ENCODE measurements around the gene CDC123.
A peak's percentile ranks its signal among the peaks of the same experiment; 100 is the strongest.

CDC123 gene, protein sequence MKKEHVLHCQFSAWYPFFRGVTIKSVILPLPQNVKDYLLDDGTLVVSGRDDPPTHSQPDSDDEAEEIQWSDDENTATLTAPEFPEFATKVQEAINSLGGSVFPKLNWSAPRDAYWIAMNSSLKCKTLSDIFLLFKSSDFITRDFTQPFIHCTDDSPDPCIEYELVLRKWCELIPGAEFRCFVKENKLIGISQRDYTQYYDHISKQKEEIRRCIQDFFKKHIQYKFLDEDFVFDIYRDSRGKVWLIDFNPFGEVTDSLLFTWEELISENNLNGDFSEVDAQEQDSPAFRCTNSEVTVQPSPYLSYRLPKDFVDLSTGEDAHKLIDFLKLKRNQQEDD

DNA sequence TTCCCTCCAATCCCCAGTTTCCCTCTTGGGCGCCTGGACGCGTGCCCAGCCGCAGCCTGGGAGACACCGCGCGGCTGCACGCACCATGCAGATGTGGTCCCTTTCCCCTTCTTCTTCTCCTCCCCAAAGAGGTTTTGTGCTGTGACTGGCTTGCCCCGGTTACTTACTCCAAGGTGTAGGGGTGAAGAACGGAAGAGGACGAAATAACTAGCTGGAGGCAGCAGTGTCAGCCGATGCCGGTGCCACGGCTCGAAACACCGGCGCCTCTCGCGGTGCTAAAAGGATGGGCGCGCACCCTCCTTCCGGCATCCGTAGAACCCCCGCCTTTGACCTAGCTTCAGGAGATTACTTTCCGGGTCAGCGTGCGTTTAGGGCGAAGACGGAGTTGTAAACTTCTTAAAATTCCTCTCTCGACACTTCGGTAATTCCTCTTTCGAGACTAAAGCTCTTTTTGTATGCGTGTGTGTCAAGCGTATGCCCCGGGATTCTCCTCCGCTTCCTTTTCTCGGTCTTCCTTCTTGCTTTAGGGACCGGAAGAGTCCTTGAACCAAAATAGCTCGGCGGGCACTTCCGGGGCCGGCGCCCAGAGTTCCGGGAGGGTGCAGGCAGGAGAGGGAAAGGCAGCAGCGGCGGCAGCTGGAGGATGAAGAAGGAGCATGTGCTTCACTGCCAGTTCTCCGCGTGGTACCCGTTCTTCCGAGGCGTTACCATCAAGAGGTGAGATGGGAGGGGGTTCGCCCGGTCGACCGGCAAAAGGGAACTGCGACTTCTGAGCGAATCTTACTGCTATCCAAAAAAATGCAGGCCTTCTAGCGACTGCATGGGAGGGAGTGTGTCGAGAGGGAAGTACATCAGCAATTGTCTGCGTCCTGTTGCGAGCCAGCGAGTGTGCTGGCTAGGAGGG lies at the start of gene CDC123, which contains the start of gene NUDT5:
Gene CDC123 (plus strand): TSS at position 586 of the 904 bp plus-strand sequence. CDS start 58 bp downstream, at position 644.
Gene NUDT5 (minus strand): TSS at position 289 of the 904 bp plus-strand sequence. CDS start 9,600 bp downstream, outside the sequence.
- Histone ChIP-seq H3K36me3 (peaks cover 36% of the 10 kb centered on the region), H3K4me1 (peaks cover 47% of the 10 kb centered on the region), H3K9me3 (no peaks in the 10 kb centered on the region), H4K20me1 (peaks cover 61% of the 10 kb centered on the region), H3K27ac (peak within 1 kb of the TSS; percentile 97), H3K27me3 (no peaks in the 10 kb centered on the region), H3K9ac (peak within 1 kb of the TSS; percentile 93), H3K4me3 (peak within 1 kb of the TSS; percentile 85), H3K4me2 (peak within 1 kb of the TSS; percentile 82)
- no peak for TF ChIP-seq Cebpa-rat (IDR thresholded peaks at IDR 0.05)

DNA sequence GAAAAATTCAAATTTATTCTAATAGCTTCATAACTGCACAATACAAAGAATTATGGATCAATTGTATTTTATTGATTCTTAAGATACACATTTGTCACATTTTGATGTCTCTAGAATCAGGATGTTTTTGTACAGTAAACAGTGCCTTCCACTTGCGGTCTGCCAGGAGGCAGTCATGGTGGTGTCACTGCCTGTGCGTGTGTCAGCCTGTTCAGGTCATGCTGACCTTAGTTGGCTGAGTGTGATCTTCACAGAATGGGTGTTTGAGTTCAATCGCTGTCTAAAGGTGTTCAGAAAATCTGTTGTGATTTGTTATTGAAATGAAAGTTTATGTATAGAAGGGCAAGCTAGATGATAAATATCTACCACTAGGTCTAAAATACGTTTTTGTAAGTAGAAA lies 45.8 kb upstream of the CDC123 start:
- H3K4me1 ChIP-seq, result no peaks in the 10 kb centered on the region
- no peak overlapping the region for H3K27ac ChIP-seq
- H3K4me2 ChIP-seq, result no peak overlapping the region
- H3K4me3 ChIP-seq, result no peak overlapping the region
- H3K36me3 ChIP-seq, result peaks cover 73% of the 10 kb centered on the region
- no peak overlapping the region for H3K9ac ChIP-seq
- no peak for TF ChIP-seq Cebpa-rat (IDR thresholded peaks at IDR 0.05)
- H3K27me3 ChIP-seq, result no peaks in the 10 kb centered on the region
- no peaks in the 10 kb centered on the region for H4K20me1 ChIP-seq
- no peaks in the 10 kb centered on the region for H3K9me3 ChIP-seq

DNA sequence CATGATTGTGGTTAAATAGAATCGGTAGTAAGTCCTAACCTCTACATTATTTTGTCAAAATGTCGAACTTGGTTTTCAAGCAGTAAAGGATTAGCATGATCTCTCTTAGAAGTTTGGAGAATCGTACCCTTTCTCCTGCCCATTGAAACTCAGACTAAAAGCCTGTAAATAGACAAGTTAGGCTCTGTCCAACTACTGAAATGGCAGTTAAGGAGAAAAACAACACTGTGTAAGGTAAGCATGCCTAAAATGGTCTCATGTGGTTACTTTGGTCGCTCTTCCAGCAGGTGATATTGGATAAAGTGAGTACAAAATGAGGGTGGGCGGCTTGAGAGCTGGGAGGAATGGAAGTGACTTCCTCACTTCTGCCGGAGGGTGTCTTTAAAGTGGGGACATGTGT lies 41.5 kb upstream of the CDC123 start:
- Histone ChIP-seq H3K36me3 (peaks cover 78% of the 10 kb centered on the region), H3K27ac (no peak overlapping the region), H3K27me3 (no peaks in the 10 kb centered on the region), H3K9me3 (no peaks in the 10 kb centered on the region), H3K9ac (no peak overlapping the region), H3K4me2 (no peak overlapping the region), H3K4me3 (no peak overlapping the region), H3K4me1 (no peaks in the 10 kb centered on the region), H4K20me1 (0 out of 2 replicates have a peak, but pooled peaks cover 6% of the 10 kb centered on the region)
- no peak for TF ChIP-seq Cebpa-rat (IDR thresholded peaks at IDR 0.05)

DNA sequence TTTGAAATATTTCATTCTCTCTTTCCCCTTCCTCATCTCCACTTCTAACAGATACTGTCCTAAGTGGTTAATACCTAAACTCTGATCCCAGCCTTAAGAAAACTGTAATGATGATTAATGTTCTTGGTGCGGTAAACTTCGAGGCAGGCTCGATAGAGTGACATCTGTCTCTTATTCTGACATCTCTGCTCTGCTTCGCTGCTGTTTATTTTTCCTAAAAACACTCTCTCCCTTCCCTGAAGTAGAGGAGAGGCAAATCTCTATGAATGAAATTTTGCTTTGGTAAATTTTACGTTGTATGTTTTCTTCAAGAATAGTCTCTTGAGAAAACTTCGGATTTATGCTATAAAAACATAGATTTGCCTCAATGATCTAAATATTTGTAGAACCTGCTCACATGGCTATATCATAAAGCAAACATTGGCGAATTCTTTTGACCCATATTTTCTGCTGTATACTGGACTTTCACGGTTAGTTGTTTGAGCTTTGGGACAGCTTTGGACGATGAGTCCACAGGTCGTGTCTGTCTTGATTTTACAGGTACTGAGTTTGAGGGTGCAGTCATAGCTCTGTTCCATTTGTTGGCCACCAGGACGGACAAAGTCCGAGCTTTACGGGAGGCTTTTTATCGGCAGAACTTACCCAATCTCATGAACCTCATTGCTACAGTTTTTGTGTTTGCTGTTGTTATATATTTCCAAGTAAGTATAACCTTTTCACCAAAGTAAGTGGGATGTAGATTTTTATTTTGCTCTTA lies 39.4 kb upstream of the CDC123 start:
- no peaks in the 10 kb centered on the region for H3K4me1 ChIP-seq
- TF ChIP-seq Cebpa-rat (IDR thresholded peaks at IDR 0.05), result no peak
- H3K9ac ChIP-seq, result no peak overlapping the region
- H3K36me3 ChIP-seq, result peaks cover 77% of the 10 kb centered on the region
- 0 out of 2 replicates have a peak, but pooled peaks cover 6% of the 10 kb centered on the region for H4K20me1 ChIP-seq
- H3K27ac ChIP-seq, result no peak overlapping the region
- H3K27me3 ChIP-seq, result no peaks in the 10 kb centered on the region
- no peaks in the 10 kb centered on the region for H3K9me3 ChIP-seq
- no peak overlapping the region for H3K4me2 ChIP-seq
- H3K4me3 ChIP-seq, result no peak overlapping the region

DNA sequence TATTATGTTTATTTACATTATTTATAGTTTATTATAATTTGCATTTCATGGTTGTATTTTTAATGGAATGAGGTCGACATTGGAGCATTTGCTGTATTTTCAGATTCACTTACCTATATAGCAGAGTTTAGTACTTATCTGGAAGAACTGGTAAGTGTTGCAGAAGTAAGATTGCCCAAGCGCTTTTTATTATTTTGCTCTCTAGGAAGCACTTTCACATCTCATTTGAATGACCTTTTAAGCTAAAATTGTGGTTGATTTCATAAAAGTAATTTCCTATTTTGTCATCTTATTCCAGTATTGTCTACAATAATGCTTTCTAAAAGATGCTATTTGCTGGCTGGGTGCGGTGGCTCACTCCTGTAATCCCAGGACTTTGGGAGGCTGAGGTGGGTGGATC lies 37.9 kb upstream of the CDC123 start:
- Histone ChIP-seq H4K20me1 (0 out of 2 replicates have a peak, but pooled peaks cover 6% of the 10 kb centered on the region), H3K9me3 (no peaks in the 10 kb centered on the region), H3K27me3 (no peaks in the 10 kb centered on the region), H3K4me2 (no peak overlapping the region), H3K4me1 (no peaks in the 10 kb centered on the region), H3K4me3 (no peak overlapping the region), H3K36me3 (peaks cover 83% of the 10 kb centered on the region), H3K27ac (no peak overlapping the region), H3K9ac (no peak overlapping the region)
- no peak for TF ChIP-seq Cebpa-rat (IDR thresholded peaks at IDR 0.05)

DNA sequence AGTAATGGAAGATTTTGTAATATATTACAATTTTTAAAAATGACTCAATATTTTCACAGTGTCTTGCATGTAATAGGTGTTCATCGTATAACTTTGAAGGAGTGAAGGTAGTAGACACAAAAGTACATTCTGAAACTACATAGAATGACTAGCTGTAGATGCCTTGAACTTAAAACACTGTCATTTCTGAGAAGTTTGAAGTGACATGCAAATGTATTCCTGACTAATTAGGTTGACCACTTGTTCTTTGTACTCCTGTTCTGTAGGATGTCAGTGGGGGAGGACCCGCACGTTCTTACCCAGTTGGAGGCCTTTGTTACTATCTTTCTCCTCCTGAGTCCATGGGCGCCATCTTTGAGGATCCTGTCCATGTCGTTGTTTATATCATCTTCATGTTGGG lies 35.3 kb upstream of the CDC123 start:
- no peak overlapping the region for H3K4me3 ChIP-seq
- H3K4me2 ChIP-seq, result no peak overlapping the region
- no peaks in the 10 kb centered on the region for H3K27me3 ChIP-seq
- no peak for TF ChIP-seq Cebpa-rat (IDR thresholded peaks at IDR 0.05)
- no peaks in the 10 kb centered on the region for H3K4me1 ChIP-seq
- H3K9me3 ChIP-seq, result no peaks in the 10 kb centered on the region
- H4K20me1 ChIP-seq, result 0 out of 2 replicates have a peak, but pooled peaks cover 2% of the 10 kb centered on the region
- peaks cover 88% of the 10 kb centered on the region for H3K36me3 ChIP-seq
- H3K9ac ChIP-seq, result no peak overlapping the region
- no peak overlapping the region for H3K27ac ChIP-seq

DNA sequence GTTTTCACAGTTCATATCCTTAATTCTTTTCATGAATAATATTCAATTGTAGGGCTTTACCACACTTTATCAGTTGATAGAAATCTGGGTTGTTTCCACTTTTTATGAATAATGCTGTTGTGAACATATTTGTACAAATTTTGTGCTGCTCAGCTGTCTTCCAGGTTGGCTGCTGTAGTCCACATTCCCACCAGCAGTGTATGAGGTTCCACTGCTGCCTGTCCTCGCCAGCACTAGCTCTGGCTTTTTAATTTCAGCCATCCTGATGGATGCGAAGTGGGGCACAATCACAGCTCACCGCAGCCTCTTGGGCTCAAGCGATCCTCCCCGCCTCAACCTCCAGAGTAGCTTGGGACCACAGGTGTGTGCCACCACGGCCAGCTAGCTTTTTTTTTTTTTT lies 33.1 kb upstream of the CDC123 start:
- Histone ChIP-seq H3K9me3 (no peaks in the 10 kb centered on the region), H3K4me2 (no peak overlapping the region), H3K27me3 (no peaks in the 10 kb centered on the region), H4K20me1 (no peaks in the 10 kb centered on the region), H3K4me3 (no peak overlapping the region), H3K36me3 (peaks cover 91% of the 10 kb centered on the region), H3K27ac (no peak overlapping the region), H3K4me1 (no peaks in the 10 kb centered on the region), H3K9ac (no peak overlapping the region)
- no peak for TF ChIP-seq Cebpa-rat (IDR thresholded peaks at IDR 0.05)

DNA sequence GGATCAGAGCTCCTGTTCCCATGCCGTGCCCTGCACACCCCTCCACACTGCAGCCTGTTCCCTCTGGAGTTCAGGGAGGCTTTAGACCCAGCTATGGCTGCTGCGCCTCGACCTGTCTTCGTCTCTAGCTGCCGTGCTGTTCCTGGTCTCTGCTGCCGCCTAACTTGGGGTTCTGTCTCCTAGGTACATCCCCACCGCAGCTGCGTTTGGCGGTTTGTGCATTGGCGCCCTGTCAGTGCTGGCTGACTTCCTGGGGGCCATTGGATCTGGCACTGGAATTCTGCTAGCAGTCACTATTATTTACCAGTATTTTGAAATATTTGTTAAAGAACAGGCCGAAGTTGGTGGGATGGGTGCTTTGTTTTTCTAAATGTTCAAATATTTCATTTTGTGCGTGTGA lies 31.9 kb upstream of the CDC123 start:
- Histone ChIP-seq H3K9ac (no peak overlapping the region), H4K20me1 (no peaks in the 10 kb centered on the region), H3K4me3 (no peak overlapping the region), H3K27ac (no peak overlapping the region), H3K36me3 (peaks cover 91% of the 10 kb centered on the region), H3K27me3 (no peaks in the 10 kb centered on the region), H3K9me3 (no peaks in the 10 kb centered on the region), H3K4me1 (no peaks in the 10 kb centered on the region), H3K4me2 (no peak overlapping the region)
- TF ChIP-seq Cebpa-rat (IDR thresholded peaks at IDR 0.05), result no peak

DNA sequence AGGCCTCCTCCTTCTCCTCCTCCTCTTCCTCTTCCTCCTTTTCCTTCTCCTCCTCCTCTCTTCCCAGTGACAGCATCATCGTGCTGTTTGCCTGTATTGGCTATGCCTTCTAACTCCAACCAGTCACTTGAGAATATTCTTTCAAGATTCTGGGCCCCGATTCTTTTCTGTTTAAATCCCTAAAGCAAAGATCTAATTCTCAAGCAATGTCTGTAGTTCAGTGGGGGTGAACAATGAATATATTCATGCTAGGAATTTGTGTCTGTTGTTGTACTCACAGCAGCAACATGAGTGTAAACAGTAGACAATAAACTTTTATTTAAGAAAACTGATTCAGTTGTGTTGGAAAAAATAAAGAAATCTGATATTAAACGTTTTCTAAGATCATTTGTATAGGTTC lies 31.0 kb upstream of the CDC123 start:
- Histone ChIP-seq H3K4me3 (no peak overlapping the region), H3K4me1 (no peaks in the 10 kb centered on the region), H3K36me3 (peaks cover 92% of the 10 kb centered on the region), H3K27me3 (no peaks in the 10 kb centered on the region), H3K4me2 (no peak overlapping the region), H4K20me1 (no peaks in the 10 kb centered on the region), H3K27ac (no peak overlapping the region), H3K9me3 (no peaks in the 10 kb centered on the region), H3K9ac (no peak overlapping the region)
- no peak for TF ChIP-seq Cebpa-rat (IDR thresholded peaks at IDR 0.05)

Measured in BLaER1 (cell line).